WTC11 (cell line): Measurements from ENCODE around the gene KDELR3. TPM values are rescaled to one million over a fixed set of nuclear protein-coding genes. Genes with fewer than 3 reads are reported as not detected.

ENCODE experiments used
- ATAC-seq: fragments of 200-7000 bp; cut with Tn5 transposase; 2 replicates; pipeline ENCODE4 v1.10.0; 2021; ENCODE audit warnings: mild to moderate bottlenecking, moderate library complexity
- CTCF ChIA-PET: fragments of 300-600 bp; sonication (Branson Sonifier 250); formaldehyde crosslinking; loops from one replicate; lab custom pipeline; 2021; ENCODE audit warnings: antibody characterized with exemption; lab: Charles Lee
- POLR2A ChIA-PET: fragments of 350-600 bp; sonication (Branson Sonifier 250); formaldehyde crosslinking; loops from one replicate; lab custom pipeline; 2021; ENCODE audit warnings: antibody characterized with exemption; lab: Charles Lee
- DNase-seq: peaks from one replicate; pipeline ENCODE4 v3.0.0; 2021; ENCODE audit warnings: low spot score
- H3K27ac Mint-ChIP-seq: 2 replicates; pipeline ENCODE4 v1.8.0; 2021; ENCODE audit warnings: mixed read lengths
- H3K27me3 Mint-ChIP-seq: 2 replicates; pipeline ENCODE4 v1.8.0; 2021; ENCODE audit warnings: low read depth, mild to moderate bottlenecking, moderate library complexity, mixed read lengths
- H3K36me3 Mint-ChIP-seq: 2 replicates; pipeline ENCODE4 v1.8.0; 2021; ENCODE audit warnings: mixed read lengths
- H3K4me1 Mint-ChIP-seq: 2 replicates; pipeline ENCODE4 v1.8.0; 2022; ENCODE audit warnings: mixed read lengths
- H3K4me3 Mint-ChIP-seq: 2 replicates; pipeline ENCODE4 v1.8.0; 2021; ENCODE audit warnings: mild to moderate bottlenecking, moderate library complexity, mixed read lengths
- H3K9me3 Mint-ChIP-seq: 2 replicates; pipeline ENCODE4 v1.8.0; 2021; ENCODE audit warnings: mixed read lengths
- ARID4B ChIP-seq: sonication (generic); formaldehyde crosslinking; IDR thresholded peaks from 2 replicates; pipeline ENCODE4 v1.8.0; 2023; ENCODE audit warnings: missing genetic modification reagents, mild to moderate bottlenecking, borderline replicate concordance
- ATF1 ChIP-seq: sonication (generic); formaldehyde crosslinking; IDR thresholded peaks from 2 replicates; pipeline ENCODE4 v1.8.1; 2023; ENCODE audit warnings: mild to moderate bottlenecking, moderate library complexity, missing genetic modification reagents
- E2F5 ChIP-seq: sonication (generic); formaldehyde crosslinking; IDR thresholded peaks from 2 replicates; pipeline ENCODE4 v1.8.1; 2022; ENCODE audit warnings: mild to moderate bottlenecking, moderate library complexity, missing genetic modification reagents
- EMX1 ChIP-seq: fragments of 250-450 bp; sonication (Bioruptor Pico); IDR thresholded peaks from 2 replicates; pipeline ENCODE4 v1.8.0; 2021; ENCODE audit warnings: mild to moderate bottlenecking
- ESRRA ChIP-seq: sonication (generic); formaldehyde crosslinking; IDR thresholded peaks from 2 replicates; pipeline ENCODE4 v1.8.1; 2022; ENCODE audit warnings: mild to moderate bottlenecking, missing genetic modification reagents, borderline replicate concordance
- HMGXB4 ChIP-seq: sonication (generic); formaldehyde crosslinking; IDR thresholded peaks from 2 replicates; pipeline ENCODE4 v1.8.1; 2023; ENCODE audit warnings: mild to moderate bottlenecking, moderate library complexity, missing genetic modification reagents
- IRF1 ChIP-seq: sonication (generic); formaldehyde crosslinking; IDR thresholded peaks from 2 replicates; pipeline ENCODE4 v1.8.0; 2023; ENCODE audit warnings: missing genetic modification reagents
- MAX ChIP-seq: sonication (generic); formaldehyde crosslinking; IDR thresholded peaks from 2 replicates; pipeline ENCODE4 v1.8.0; 2022; ENCODE audit warnings: mild to moderate bottlenecking, missing genetic modification reagents
- NR3C1 ChIP-seq: sonication (generic); formaldehyde crosslinking; conservative IDR thresholded peaks from 2 replicates; pipeline ENCODE4 v1.8.1; 2023; ENCODE audit warnings: low read depth, mild to moderate bottlenecking, missing genetic modification reagents
- OVOL2 ChIP-seq: fragments of 250-450 bp; sonication (Bioruptor Pico); IDR thresholded peaks from 2 replicates; pipeline ENCODE4 v1.9.0; 2021; ENCODE audit warnings: mild to moderate bottlenecking, borderline replicate concordance
- PRDM15 ChIP-seq: sonication (generic); formaldehyde crosslinking; IDR thresholded peaks from 2 replicates; pipeline ENCODE4 v1.8.0; 2022; ENCODE audit warnings: missing genetic modification reagents
- STAT6 ChIP-seq: sonication (generic); formaldehyde crosslinking; conservative IDR thresholded peaks from 2 replicates; pipeline ENCODE4 v1.8.1; 2023; ENCODE audit warnings: mild to moderate bottlenecking, low read depth, missing genetic modification reagents, moderate library complexity
- USF2 ChIP-seq: sonication (generic); formaldehyde crosslinking; IDR thresholded peaks from 2 replicates; pipeline ENCODE4 v1.8.1; 2023; ENCODE audit warnings: mild to moderate bottlenecking, missing genetic modification reagents, moderate library complexity
- ZBTB21 ChIP-seq: sonication (generic); formaldehyde crosslinking; IDR thresholded peaks from 2 replicates; pipeline ENCODE4 v1.8.1; 2023; ENCODE audit warnings: mild to moderate bottlenecking, missing genetic modification reagents, borderline replicate concordance
- ZBTB43 ChIP-seq: sonication (generic); formaldehyde crosslinking; IDR thresholded peaks from 2 replicates; pipeline ENCODE4 v1.8.1; 2023; ENCODE audit warnings: mild to moderate bottlenecking, missing genetic modification reagents
- ZNF423 ChIP-seq: fragments of 250-450 bp; sonication (Bioruptor Pico); IDR thresholded peaks from 2 replicates; pipeline ENCODE4 v2.1.2; 2022; ENCODE audit warnings: mild to moderate bottlenecking, moderate library complexity
- ZNF671 ChIP-seq: fragments of 250-450 bp; sonication (Bioruptor Pico); IDR thresholded peaks from 2 replicates; pipeline ENCODE4 v1.8.0; 2021; ENCODE audit warnings: mild to moderate bottlenecking
- total RNA-seq: library from RNA; stranded (reverse); gene quantifications from 3 replicates; pipeline ENCODE4 v1.2.3, GENCODE V29; 2021

KDELR3 gene
- total RNA-seq, 1 experiment from 2014 or later = 5.7 TPM

- DNase-seq = no peak
- no peak for ATAC-seq
- Mint-ChIP-seq H3K27ac (no peak overlapping the region), H3K4me3 (peak overlapping the region; percentile 80), H3K4me1 (peaks cover 29% of the 10 kb centered on the region), H3K27me3 (peaks cover 73% of the 10 kb centered on the region), H3K9me3 (no peaks in the 10 kb centered on the region), H3K36me3 (no peaks in the 10 kb centered on the region)
- CTCF ChIA-PET = interaction anchor here (0.6 to 1.6 kb wide), 2 partner anchors 19 to 41 kb away, joined by 3 to 7 read pairs; no protein-coding TSS in a partner anchor
- POLR2A ChIA-PET = interaction anchor here (0.6 kb wide), 1 partner anchor 149 kb away, joined by 6 read pairs; no protein-coding TSS in a partner anchor
- TF ChIP-seq E2F5 (0 out of 2 replicates have a peak, but pooled peaks have one; percentile 51), ARID4B (no peak), NR3C1 (CRISPR knock-in tag) (no peak), STAT6 (CRISPR knock-in tag) (no peak), USF2 (CRISPR knock-in tag) (peak; percentile 41), ATF1 (CRISPR knock-in tag) (no peak), ZNF671 (no peak), MAX (CRISPR knock-in tag) (no peak), ZNF423 (CRISPR knock-in tag) (no peak), EMX1 (no peak), PRDM15 (CRISPR knock-in tag) (no peak), OVOL2 (CRISPR knock-in tag) (no peak), IRF1 (CRISPR knock-in tag) (no peak), HMGXB4 (CRISPR knock-in tag) (no peak), ZBTB21 (no peak), ESRRA (CRISPR knock-in tag) (no peak), ZBTB43 (CRISPR knock-in tag) (no peak)
Observed at GRCh38 chr22:38454353-38455075, 13.4 kb upstream of the KDELR3 start.
